Measurements from ENCODE around the gene AATF.

Gene AATF

GRCh38 chr17:36946726-36947091, 2.0 kb upstream of the AATF start:
- CTCF ChIA-PET = interaction anchor here (2.1 kb wide), 1 partner anchor 10 kb away, joined by 7 read pairs; the partner anchor contains the start of gene LHX1
- H3K4me3 ChIP-seq (ENCODE audit: control insufficient read depth in 1 of 7, extremely low read depth in 1 of 7, insufficient read depth in 4 of 7, low read depth in 2 of 7, low read length in 6 of 7) = no peak overlapping the region
- H3K4me1 ChIP-seq (ENCODE audit: control extremely low read depth in 1 of 4, control insufficient read depth in 4 of 4, insufficient read depth in 4 of 4, low read length in 3 of 4) = peaks cover 5 to 45% (median 38%) of the 10 kb centered on the region in 4 experiments
- no peak for DNase-seq
- H3K9me3 ChIP-seq (ENCODE audit: control extremely low read depth in 1 of 5, control insufficient read depth in 4 of 5, insufficient read depth in 2 of 5, low read depth in 1 of 5, low read length in 4 of 5) = no peaks in the 10 kb centered on the region
- H3K36me3 ChIP-seq (ENCODE audit: control insufficient read depth in 4 of 4, insufficient read depth in 4 of 4, low read length in 3 of 4) = peaks cover 2 to 6% (median 5%) of the 10 kb centered on the region in 4 experiments
- no peak overlapping the region for H3K27ac ChIP-seq (ENCODE audit: insufficient read depth in 1 of 2, low read depth in 1 of 2, low read length in 2 of 2, poor library complexity in 1 of 2, severe bottlenecking in 2 of 2)
- POLR2A ChIA-PET = no interaction called here
- H3K27me3 ChIP-seq (replicated peaks in 2 of 5; ENCODE audit: control insufficient read depth in 4 of 5, insufficient read depth in 5 of 5, low read length in 4 of 5) = peaks cover 23 to 67% (median 46%) of the 10 kb centered on the region in 5 experiments
- no CpG with 5 or more reads among the region's 2 CpGs for WGBS (ENCODE audit: insufficient coverage)

GRCh38 chr17:36947922-36948716, 635 bp upstream of the AATF start:
- POLR2A ChIA-PET = interaction anchor here (1.0 kb wide), 1 partner anchor 15 kb away, joined by 3 read pairs; no protein-coding TSS in a partner anchor
- H3K36me3 ChIP-seq (ENCODE audit: control insufficient read depth in 4 of 4, insufficient read depth in 4 of 4, low read length in 3 of 4) = peaks cover 9 to 20% (median 14%) of the 10 kb centered on the region in 4 experiments
- no peak for DNase-seq
- H3K27ac ChIP-seq (ENCODE audit: insufficient read depth in 1 of 2, low read depth in 1 of 2, low read length in 2 of 2, poor library complexity in 1 of 2, severe bottlenecking in 2 of 2) = peak overlapping the region in 1 of 2 experiments; percentile 27
- CTCF ChIA-PET = interaction anchor here (2.1 kb wide), 1 partner anchor 11 kb away, joined by 7 read pairs; the partner anchor contains the start of gene LHX1
- peak overlapping the region; percentile 71 to 91 (median 84) for H3K4me3 ChIP-seq (ENCODE audit: control insufficient read depth in 1 of 7, extremely low read depth in 1 of 7, insufficient read depth in 4 of 7, low read depth in 2 of 7, low read length in 6 of 7)
- H3K9me3 ChIP-seq (ENCODE audit: control extremely low read depth in 1 of 5, control insufficient read depth in 4 of 5, insufficient read depth in 2 of 5, low read depth in 1 of 5, low read length in 4 of 5) = no peaks in the 10 kb centered on the region
- under 1% methylated on average over 20 of the region's 26 CpGs for WGBS (ENCODE audit: insufficient coverage)
- H3K27me3 ChIP-seq (replicated peaks in 2 of 5; ENCODE audit: control insufficient read depth in 4 of 5, insufficient read depth in 5 of 5, low read length in 4 of 5) = peaks cover 23 to 53% (median 36%) of the 10 kb centered on the region in 5 experiments
- peaks cover 5 to 34% (median 26%) of the 10 kb centered on the region in 4 experiments for H3K4me1 ChIP-seq (ENCODE audit: control extremely low read depth in 1 of 4, control insufficient read depth in 4 of 4, insufficient read depth in 4 of 4, low read length in 3 of 4)

GRCh38 chr17:36949461-36949927, 740 bp downstream of the AATF start:
- no peaks in the 10 kb centered on the region for H3K9me3 ChIP-seq (ENCODE audit: control extremely low read depth in 1 of 5, control insufficient read depth in 4 of 5, insufficient read depth in 2 of 5, low read depth in 1 of 5, low read length in 4 of 5)
- peaks cover 13 to 34% (median 26%) of the 10 kb centered on the region in 4 experiments for H3K36me3 ChIP-seq (ENCODE audit: control insufficient read depth in 4 of 4, insufficient read depth in 4 of 4, low read length in 3 of 4)
- H3K27ac ChIP-seq (ENCODE audit: insufficient read depth in 1 of 2, low read depth in 1 of 2, low read length in 2 of 2, poor library complexity in 1 of 2, severe bottlenecking in 2 of 2) = peak overlapping the region; percentile 41 to 74
- ChIA-PET POLR2A (interaction anchor here (1.0 kb wide), 1 partner anchor 16 kb away, joined by 3 read pairs; no protein-coding TSS in a partner anchor), CTCF (interaction anchor here (0.6 to 1.1 kb wide), 3 partner anchors 11 to 342 kb away, joined by 3 to 4 read pairs (median 3); no protein-coding TSS in a partner anchor)
- peaks cover 5 to 30% (median 25%) of the 10 kb centered on the region in 4 experiments for H3K4me1 ChIP-seq (ENCODE audit: control extremely low read depth in 1 of 4, control insufficient read depth in 4 of 4, insufficient read depth in 4 of 4, low read length in 3 of 4)
- WGBS (ENCODE audit: insufficient coverage) = 26% methylated on average over 7 of the region's 9 CpGs
- H3K27me3 ChIP-seq (replicated peaks in 2 of 5; ENCODE audit: control insufficient read depth in 4 of 5, insufficient read depth in 5 of 5, low read length in 4 of 5) = peaks cover 15 to 39% (median 27%) of the 10 kb centered on the region in 5 experiments
- DNase-seq = no peak
- H3K4me3 ChIP-seq (ENCODE audit: control insufficient read depth in 1 of 7, extremely low read depth in 1 of 7, insufficient read depth in 4 of 7, low read depth in 2 of 7, low read length in 6 of 7) = peak overlapping the region; percentile 71 to 91 (median 84)

- DNase-seq = no peak
- H3K4me1 ChIP-seq (ENCODE audit: control extremely low read depth in 1 of 4, control insufficient read depth in 4 of 4, insufficient read depth in 4 of 4, low read length in 3 of 4) = peaks cover 5 to 30% (median 25%) of the 10 kb centered on the region in 4 experiments
- H3K36me3 ChIP-seq (ENCODE audit: control insufficient read depth in 4 of 4, insufficient read depth in 4 of 4, low read length in 3 of 4) = peaks cover 16 to 39% (median 28%) of the 10 kb centered on the region in 4 experiments
- peak overlapping the region in 6 of 7 experiments; percentile 71 to 91 (median 80) for H3K4me3 ChIP-seq (ENCODE audit: control insufficient read depth in 1 of 7, extremely low read depth in 1 of 7, insufficient read depth in 4 of 7, low read depth in 2 of 7, low read length in 6 of 7)
- no peaks in the 10 kb centered on the region for H3K9me3 ChIP-seq (ENCODE audit: control extremely low read depth in 1 of 5, control insufficient read depth in 4 of 5, insufficient read depth in 2 of 5, low read depth in 1 of 5, low read length in 4 of 5)
- ChIA-PET POLR2A (no interaction called here), CTCF (interaction anchor here (1.1 kb wide), 1 partner anchor 11 kb away, joined by 3 read pairs; no protein-coding TSS in a partner anchor)
- 80% methylated on average over 8 of the region's 8 CpGs for WGBS (ENCODE audit: insufficient coverage)
- H3K27ac ChIP-seq (ENCODE audit: insufficient read depth in 1 of 2, low read depth in 1 of 2, low read length in 2 of 2, poor library complexity in 1 of 2, severe bottlenecking in 2 of 2) = no peak overlapping the region
- peaks cover 11 to 34% (median 27%) of the 10 kb centered on the region in 5 experiments for H3K27me3 ChIP-seq (replicated peaks in 2 of 5; ENCODE audit: control insufficient read depth in 4 of 5, insufficient read depth in 5 of 5, low read length in 4 of 5)
These were observed 1.3 kb downstream of the AATF start for GRCh38 chr17:36950027-36950426.

DNA sequence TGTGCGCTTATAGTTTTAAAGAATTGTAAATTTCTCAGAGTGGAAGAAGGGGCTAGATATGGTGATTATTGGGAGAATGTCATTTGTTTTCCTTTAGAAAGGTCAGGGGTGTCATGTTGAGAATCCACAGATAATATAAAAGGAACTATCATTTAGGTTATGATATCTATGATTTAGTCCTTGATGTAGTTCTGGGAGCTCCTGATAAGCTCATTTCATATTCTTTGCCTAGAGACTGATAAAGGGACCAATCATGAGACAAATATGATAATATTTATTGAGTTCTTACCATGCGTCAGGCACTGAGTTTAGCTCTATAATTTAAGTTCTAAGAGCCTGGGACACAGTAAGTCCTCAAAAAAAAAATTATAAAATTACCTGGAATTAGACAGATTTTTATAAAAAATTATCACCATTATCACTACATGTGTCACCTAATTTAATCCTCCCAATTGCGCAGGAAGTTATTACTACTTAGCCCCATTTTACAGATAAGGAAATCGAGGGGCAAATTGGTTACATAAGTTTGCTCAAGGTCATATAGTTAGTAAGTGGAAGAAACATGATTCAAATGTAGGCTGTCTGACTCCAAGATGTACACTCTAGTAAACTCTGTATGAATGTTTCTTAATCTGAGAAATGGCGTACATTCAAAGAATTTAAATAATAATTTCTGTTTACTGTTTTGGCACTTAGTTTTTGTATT, 2.5 kb downstream of the AATF start:
- peaks cover 23 to 49% (median 35%) of the 10 kb centered on the region in 4 experiments for H3K36me3 ChIP-seq (ENCODE audit: control insufficient read depth in 4 of 4, insufficient read depth in 4 of 4, low read length in 3 of 4)
- no peak for DNase-seq
- CTCF ChIA-PET = interaction anchor here (2.1 kb wide), 1 partner anchor 27 kb away, joined by 7 read pairs; no protein-coding TSS in a partner anchor
- peaks cover 5 to 30% (median 25%) of the 10 kb centered on the region in 4 experiments for H3K4me1 ChIP-seq (ENCODE audit: control extremely low read depth in 1 of 4, control insufficient read depth in 4 of 4, insufficient read depth in 4 of 4, low read length in 3 of 4)
- POLR2A ChIA-PET = no interaction called here
- H3K27me3 ChIP-seq (replicated peaks in 2 of 5; ENCODE audit: control insufficient read depth in 4 of 5, insufficient read depth in 5 of 5, low read length in 4 of 5) = peaks cover 9 to 22% (median 18%) of the 10 kb centered on the region in 5 experiments
- 100% methylated on average over 1 of the region's 5 CpGs for WGBS (ENCODE audit: insufficient coverage)
- H3K27ac ChIP-seq (ENCODE audit: insufficient read depth in 1 of 2, low read depth in 1 of 2, low read length in 2 of 2, poor library complexity in 1 of 2, severe bottlenecking in 2 of 2) = no peak overlapping the region
- H3K4me3 ChIP-seq (ENCODE audit: control insufficient read depth in 1 of 7, extremely low read depth in 1 of 7, insufficient read depth in 4 of 7, low read depth in 2 of 7, low read length in 6 of 7) = no peak overlapping the region
- H3K9me3 ChIP-seq (ENCODE audit: control extremely low read depth in 1 of 5, control insufficient read depth in 4 of 5, insufficient read depth in 2 of 5, low read depth in 1 of 5, low read length in 4 of 5) = no peaks in the 10 kb centered on the region

DNA sequence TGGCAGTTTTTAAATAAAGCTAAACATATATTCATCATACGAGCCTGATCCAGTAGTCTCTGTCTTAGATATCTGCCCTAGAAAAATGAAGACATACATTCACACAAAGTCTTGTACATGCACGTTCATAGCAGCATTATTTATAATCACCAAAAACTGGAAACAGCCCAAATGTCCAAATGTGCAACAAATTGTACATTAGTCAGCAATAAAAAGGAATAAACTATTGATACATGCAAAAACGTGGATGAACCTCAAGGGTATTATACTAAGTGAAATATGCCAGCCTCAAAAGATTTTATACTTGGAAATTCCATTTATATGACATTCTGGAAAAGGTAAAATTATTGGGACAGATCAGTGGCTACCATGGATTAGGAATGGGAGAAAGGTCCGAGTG, 22.8 kb downstream of the AATF start:
- H3K4me3 ChIP-seq (ENCODE audit: control insufficient read depth in 1 of 7, extremely low read depth in 1 of 7, insufficient read depth in 4 of 7, low read depth in 2 of 7, low read length in 6 of 7) = no peak overlapping the region
- H3K27ac ChIP-seq (ENCODE audit: insufficient read depth in 1 of 2, low read depth in 1 of 2, low read length in 2 of 2, poor library complexity in 1 of 2, severe bottlenecking in 2 of 2) = no peak overlapping the region
- no peaks in the 10 kb centered on the region for H3K27me3 ChIP-seq (replicated peaks in 2 of 5; ENCODE audit: control insufficient read depth in 4 of 5, insufficient read depth in 5 of 5, low read length in 4 of 5)
- POLR2A ChIA-PET = no interaction called here
- WGBS (ENCODE audit: insufficient coverage) = 92% methylated on average over 2 of the region's 4 CpGs
- peaks cover 14 to 24% (median 18%) of the 10 kb centered on the region in 4 experiments for H3K36me3 ChIP-seq (ENCODE audit: control insufficient read depth in 4 of 4, insufficient read depth in 4 of 4, low read length in 3 of 4)
- DNase-seq = no peak
- no peaks in the 10 kb centered on the region for H3K9me3 ChIP-seq (ENCODE audit: control extremely low read depth in 1 of 5, control insufficient read depth in 4 of 5, insufficient read depth in 2 of 5, low read depth in 1 of 5, low read length in 4 of 5)
- H3K4me1 ChIP-seq (ENCODE audit: control extremely low read depth in 1 of 4, control insufficient read depth in 4 of 4, insufficient read depth in 4 of 4, low read length in 3 of 4) = no peaks in the 10 kb centered on the region
- CTCF ChIA-PET = no interaction called here

Data from common myeloid progenitor, CD34-positive (primary cell).